ENCODE measurements around the gene SLC22A23.

DNA sequence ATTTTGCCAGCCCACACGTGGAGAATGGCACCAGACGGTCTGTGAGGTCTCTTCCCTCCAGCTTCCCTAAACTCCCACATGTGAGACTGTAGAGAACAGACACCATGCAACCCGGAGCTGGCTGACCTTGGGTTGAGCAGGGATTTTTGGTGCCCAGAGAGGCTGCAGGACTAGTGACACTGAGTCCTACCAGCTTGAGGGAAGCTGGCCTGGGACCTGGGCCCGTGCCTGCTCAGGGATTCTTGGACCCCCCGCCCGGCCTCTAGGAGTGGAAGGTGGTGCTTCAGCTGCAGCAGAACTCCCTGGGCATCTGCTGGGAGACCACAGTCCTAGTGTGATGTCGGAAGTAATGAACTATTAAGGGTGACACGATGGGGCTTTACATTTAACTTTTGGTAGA, 194.9 kb downstream of the SLC22A23 start:
- TF ChIP-seq, protein P1, sequence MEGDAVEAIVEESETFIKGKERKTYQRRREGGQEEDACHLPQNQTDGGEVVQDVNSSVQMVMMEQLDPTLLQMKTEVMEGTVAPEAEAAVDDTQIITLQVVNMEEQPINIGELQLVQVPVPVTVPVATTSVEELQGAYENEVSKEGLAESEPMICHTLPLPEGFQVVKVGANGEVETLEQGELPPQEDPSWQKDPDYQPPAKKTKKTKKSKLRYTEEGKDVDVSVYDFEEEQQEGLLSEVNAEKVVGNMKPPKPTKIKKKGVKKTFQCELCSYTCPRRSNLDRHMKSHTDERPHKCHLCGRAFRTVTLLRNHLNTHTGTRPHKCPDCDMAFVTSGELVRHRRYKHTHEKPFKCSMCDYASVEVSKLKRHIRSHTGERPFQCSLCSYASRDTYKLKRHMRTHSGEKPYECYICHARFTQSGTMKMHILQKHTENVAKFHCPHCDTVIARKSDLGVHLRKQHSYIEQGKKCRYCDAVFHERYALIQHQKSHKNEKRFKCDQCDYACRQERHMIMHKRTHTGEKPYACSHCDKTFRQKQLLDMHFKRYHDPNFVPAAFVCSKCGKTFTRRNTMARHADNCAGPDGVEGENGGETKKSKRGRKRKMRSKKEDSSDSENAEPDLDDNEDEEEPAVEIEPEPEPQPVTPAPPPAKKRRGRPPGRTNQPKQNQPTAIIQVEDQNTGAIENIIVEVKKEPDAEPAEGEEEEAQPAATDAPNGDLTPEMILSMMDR (IDR thresholded peaks at IDR 0.05): no peak
- TF ChIP-seq POLR2A (IDR thresholded peaks at IDR 0.05) (no peak), POLR2AphosphoS5 (IDR thresholded peaks at IDR 0.05) (no peak), EP300 (IDR thresholded peaks at IDR 0.05) (no peak)

All from sigmoid colon (tissue), 4 donors.